ENCODE measurements around the gene ADIPOR2. TPM values are rescaled to one million over a fixed set of nuclear protein-coding genes. Genes with fewer than 3 reads are reported as not detected.

ADIPOR2 gene
- total and polyA plus RNA-seq, 9 donors, result 21.5 to 91.8 (median 42.0) TPM

DNA sequence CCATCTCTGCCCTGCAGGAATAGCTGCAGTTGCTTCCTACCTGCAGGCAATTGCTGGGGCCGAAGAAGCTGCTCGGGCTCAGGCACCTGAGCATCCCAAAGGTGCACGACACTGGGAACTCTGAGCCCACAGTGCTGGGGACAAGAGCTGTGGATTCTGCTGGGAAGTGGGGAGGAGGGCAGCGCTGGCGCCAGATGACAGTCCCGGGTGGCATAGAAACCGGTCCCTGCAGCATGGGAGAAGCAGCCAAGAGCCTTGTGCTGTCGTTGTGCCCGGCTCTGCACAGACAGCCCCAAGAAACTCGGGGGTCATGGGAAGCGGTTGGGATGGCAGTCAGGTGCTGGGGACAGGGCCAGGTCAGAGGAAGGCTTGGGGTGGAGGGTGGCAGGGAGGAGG, 130.0 kb downstream of the ADIPOR2 start:
- H3K27me3 ChIP-seq, result no peaks in the 10 kb centered on the region
- no peaks in the 10 kb centered on the region for H3K9me3 ChIP-seq
- no peak for DNase-seq
- no peaks in the 10 kb centered on the region for H3K4me1 ChIP-seq (ENCODE audit: insufficient read depth)
- intact Hi-C loops (cut with DNase I), result loop anchor here in 1 of 4 donors (10.0 kb wide), 1 partner anchor 104 kb away; no protein-coding TSS in a partner anchor
- 63 to 76% (median 66%) methylated on average over 11 of the region's 11 CpGs for WGBS, 3 donors
- no peak overlapping the region for H3K4me3 ChIP-seq
- no peak overlapping the region for H3K27ac ChIP-seq
- H3K36me3 ChIP-seq, result no peaks in the 10 kb centered on the region
- TF ChIP-seq, protein P1, sequence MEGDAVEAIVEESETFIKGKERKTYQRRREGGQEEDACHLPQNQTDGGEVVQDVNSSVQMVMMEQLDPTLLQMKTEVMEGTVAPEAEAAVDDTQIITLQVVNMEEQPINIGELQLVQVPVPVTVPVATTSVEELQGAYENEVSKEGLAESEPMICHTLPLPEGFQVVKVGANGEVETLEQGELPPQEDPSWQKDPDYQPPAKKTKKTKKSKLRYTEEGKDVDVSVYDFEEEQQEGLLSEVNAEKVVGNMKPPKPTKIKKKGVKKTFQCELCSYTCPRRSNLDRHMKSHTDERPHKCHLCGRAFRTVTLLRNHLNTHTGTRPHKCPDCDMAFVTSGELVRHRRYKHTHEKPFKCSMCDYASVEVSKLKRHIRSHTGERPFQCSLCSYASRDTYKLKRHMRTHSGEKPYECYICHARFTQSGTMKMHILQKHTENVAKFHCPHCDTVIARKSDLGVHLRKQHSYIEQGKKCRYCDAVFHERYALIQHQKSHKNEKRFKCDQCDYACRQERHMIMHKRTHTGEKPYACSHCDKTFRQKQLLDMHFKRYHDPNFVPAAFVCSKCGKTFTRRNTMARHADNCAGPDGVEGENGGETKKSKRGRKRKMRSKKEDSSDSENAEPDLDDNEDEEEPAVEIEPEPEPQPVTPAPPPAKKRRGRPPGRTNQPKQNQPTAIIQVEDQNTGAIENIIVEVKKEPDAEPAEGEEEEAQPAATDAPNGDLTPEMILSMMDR (IDR thresholded peaks at IDR 0.05), result no peak
- TF ChIP-seq POLR2A (IDR thresholded peaks at IDR 0.05) (no peak), EP300 (IDR thresholded peaks at IDR 0.05) (no peak)

DNA sequence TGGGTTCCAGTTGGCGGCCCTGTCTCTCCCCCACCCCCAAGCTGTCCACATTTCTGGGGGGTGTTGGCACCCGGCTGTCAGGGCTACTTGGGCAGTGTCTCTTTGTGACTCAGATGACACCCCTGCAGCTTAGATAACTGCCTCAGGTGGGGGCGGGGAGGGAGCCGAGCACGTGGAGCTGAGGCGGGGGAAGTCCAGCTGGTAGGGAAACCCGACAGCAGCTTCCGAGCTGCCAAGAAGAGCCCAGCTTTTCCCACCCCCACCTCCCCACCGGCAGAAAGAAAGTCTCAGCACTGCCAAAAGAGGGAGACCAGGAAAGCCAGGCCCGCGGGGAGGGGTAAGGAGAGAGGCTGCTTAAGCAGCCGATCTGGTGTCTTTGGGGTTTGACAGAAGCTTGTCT, 130.9 kb downstream of the ADIPOR2 start:
- WGBS, 3 donors, result 7 to 17% (median 13%) methylated on average over 12 of the region's 12 CpGs
- Histone ChIP-seq H3K36me3 (no peaks in the 10 kb centered on the region), H3K27ac (no peak overlapping the region), H3K9me3 (no peaks in the 10 kb centered on the region), H3K4me3 (no peak overlapping the region), H3K4me1 (ENCODE audit: insufficient read depth) (no peaks in the 10 kb centered on the region), H3K27me3 (no peaks in the 10 kb centered on the region)
- no peak for TF ChIP-seq EP300 (IDR thresholded peaks at IDR 0.05)
- TF ChIP-seq POLR2A (IDR thresholded peaks at IDR 0.05), result no peak
- TF ChIP-seq, protein P1 (IDR thresholded peaks at IDR 0.05), result no peak
- no peak for DNase-seq
- intact Hi-C loops (cut with DNase I), result loop anchor here in 1 of 4 donors (10.0 kb wide), 1 partner anchor 103 kb away; no protein-coding TSS in a partner anchor

DNA sequence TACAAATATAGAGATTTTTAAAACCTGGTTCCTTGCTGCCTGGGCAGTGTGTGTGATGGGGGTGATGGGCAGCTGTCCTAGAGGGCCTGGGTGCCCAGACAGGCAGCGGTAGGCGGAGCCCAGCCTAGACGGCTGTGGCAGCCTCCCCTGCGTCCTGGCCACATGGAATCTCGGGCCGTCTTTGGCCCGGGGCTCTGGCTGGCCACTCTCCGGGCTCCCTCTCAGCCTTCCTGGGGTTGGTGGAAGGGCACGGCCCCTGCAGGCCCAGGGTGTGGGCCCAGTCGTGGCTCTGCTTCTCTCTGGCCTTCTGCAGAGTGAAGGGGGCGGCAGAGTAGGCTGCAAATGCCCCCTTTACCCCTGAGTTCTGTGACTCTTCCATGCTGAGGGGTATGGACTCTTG, 131.8 kb downstream of the ADIPOR2 start:
- intact Hi-C loops (cut with DNase I), result loop anchor here in 1 of 4 donors (10.0 kb wide), 1 partner anchor 102 kb away; no protein-coding TSS in a partner anchor
- H3K27me3 ChIP-seq, result no peaks in the 10 kb centered on the region
- DNase-seq, result no peak

DNA sequence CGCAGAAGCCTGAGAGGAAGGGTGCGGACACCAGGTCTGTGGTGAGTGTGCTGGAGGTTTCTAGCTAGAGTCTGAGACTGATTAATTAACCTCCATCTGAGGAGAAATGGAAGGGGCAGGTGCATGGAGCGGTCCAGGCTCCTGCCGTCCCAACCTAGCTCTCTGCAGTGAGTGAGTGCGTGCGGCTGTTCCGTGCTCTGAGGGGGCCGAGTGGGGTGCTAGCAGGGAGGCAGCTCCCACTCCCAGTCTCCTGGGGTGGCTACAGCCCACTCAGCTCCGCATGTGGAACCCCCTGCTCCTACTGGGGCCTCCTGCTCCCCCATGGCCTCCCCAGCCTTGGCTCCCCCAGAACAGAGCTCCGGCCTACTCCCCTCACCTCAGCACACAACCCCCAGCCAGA, 132.4 kb downstream of the ADIPOR2 start:
- intact Hi-C loops (cut with DNase I), result loop anchor here in 1 of 4 donors (10.0 kb wide), 1 partner anchor 102 kb away; no protein-coding TSS in a partner anchor
- WGBS, 3 donors, result 89 to 91% (median 90%) methylated on average over 10 of the region's 10 CpGs
- H3K4me1 ChIP-seq (ENCODE audit: insufficient read depth), result no peaks in the 10 kb centered on the region
- TF ChIP-seq POLR2A (IDR thresholded peaks at IDR 0.05), result no peak
- TF ChIP-seq, protein P1 (IDR thresholded peaks at IDR 0.05), result no peak
- TF ChIP-seq EP300 (IDR thresholded peaks at IDR 0.05), result no peak
- H3K9me3 ChIP-seq, result no peaks in the 10 kb centered on the region
- no peaks in the 10 kb centered on the region for H3K27me3 ChIP-seq
- no peak for DNase-seq
- H3K4me3 ChIP-seq, result no peak overlapping the region
- no peak overlapping the region for H3K27ac ChIP-seq
- no peaks in the 10 kb centered on the region for H3K36me3 ChIP-seq

More for the DNA sequence above, 131.8 kb downstream of the ADIPOR2 start:
- Histone ChIP-seq H3K36me3 (no peaks in the 10 kb centered on the region), H3K4me1 (ENCODE audit: insufficient read depth) (no peaks in the 10 kb centered on the region), H3K9me3 (no peaks in the 10 kb centered on the region), H3K27ac (no peak overlapping the region), H3K4me3 (no peak overlapping the region)
- 61 to 67% (median 67%) methylated on average over 11 of the region's 11 CpGs for WGBS, 3 donors
- TF ChIP-seq POLR2A (IDR thresholded peaks at IDR 0.05) (no peak), EP300 (IDR thresholded peaks at IDR 0.05) (no peak)
- TF ChIP-seq, protein P1 (IDR thresholded peaks at IDR 0.05), result no peak

Measured in ovary (tissue), 9 donors.